Mesothelial cell of epicardium (in vitro differentiated cells): ENCODE measurements around the gene TNFRSF25. TPM values are rescaled to one million over a fixed set of nuclear protein-coding genes. Genes with fewer than 3 reads are reported as not detected.
"Not testable (repeated sequence)": the region's sequence is repeated elsewhere in the genome, so short reads cannot be mapped to it uniquely, and the experiment has no call there.

Experiments used
- DNase-seq, 2 experiments: peaks; one replicate each; pipeline ENCODE4 v3.0.0; 2021; ENCODE audit warnings: low spot score in 2 of 2; ENCODE audit not compliant: unreplicated experiment in 2 of 2
- H3K27ac Mint-ChIP-seq: 2 replicates; pipeline ENCODE4 v1.8.0; 2021; ENCODE audit warnings: mixed read lengths
- H3K27me3 Mint-ChIP-seq: 2 replicates; pipeline ENCODE4 v1.8.0; 2021; ENCODE audit warnings: low read depth, mixed read lengths
- H3K36me3 Mint-ChIP-seq: 2 replicates; pipeline ENCODE4 v1.8.0; 2021; ENCODE audit warnings: mixed read lengths
- H3K4me1 Mint-ChIP-seq: 2 replicates; pipeline ENCODE4 v1.8.0; 2021; ENCODE audit warnings: mixed read lengths
- H3K4me3 Mint-ChIP-seq: 2 replicates; pipeline ENCODE4 v1.8.0; 2021; ENCODE audit warnings: mild to moderate bottlenecking, moderate library complexity, mixed read lengths
- H3K9me3 Mint-ChIP-seq: 2 replicates; pipeline ENCODE4 v1.8.0; 2021; ENCODE audit warnings: mixed read lengths
- CTCF ChIP-seq: fragments of 200-600 bp; sonication (generic); IDR thresholded peaks from one replicate; pipeline ENCODE4 v1.5.0; 2021; ENCODE audit warnings: antibody characterized with exemption; ENCODE audit not compliant: unreplicated experiment
- total RNA-seq: library from RNA; stranded (reverse); gene quantifications from 3 replicates; pipeline ENCODE4 v1.2.1, GENCODE V29; 2021

TNFRSF25 gene
- total RNA-seq, 1 donor from 2014 or later = 41.6 TPM

GRCh38 chr1:6450943-6451373, 15.0 kb downstream of the TNFRSF25 start:
- Mint-ChIP-seq H3K27me3 (peaks cover 47% of the 10 kb centered on the region), H3K9me3 (no peaks in the 10 kb centered on the region), H3K4me3 (no peak overlapping the region), H3K27ac (no peak overlapping the region), H3K4me1 (peaks cover 12% of the 10 kb centered on the region), H3K36me3 (no peaks in the 10 kb centered on the region)
- TF ChIP-seq CTCF = no peak
- no peak for DNase-seq

GRCh38 chr1:6450486-6450885, 15.5 kb downstream of the TNFRSF25 start:
- not testable (repeated sequence) for H3K9me3 Mint-ChIP-seq, H3K27ac Mint-ChIP-seq, H3K4me3 Mint-ChIP-seq, H3K36me3 Mint-ChIP-seq, DNase-seq
- peaks cover 50% of the 10 kb centered on the region for H3K27me3 Mint-ChIP-seq
- peaks cover 12% of the 10 kb centered on the region for H3K4me1 Mint-ChIP-seq

- H3K27me3 Mint-ChIP-seq = peaks cover 52% of the 10 kb centered on the region
- TF ChIP-seq CTCF = no peak
- H3K27ac Mint-ChIP-seq = no peak overlapping the region
- DNase-seq = no peak
- peaks cover 12% of the 10 kb centered on the region for H3K4me1 Mint-ChIP-seq
- H3K4me3 Mint-ChIP-seq = no peak overlapping the region
- H3K36me3 Mint-ChIP-seq = no peaks in the 10 kb centered on the region
- no peaks in the 10 kb centered on the region for H3K9me3 Mint-ChIP-seq
Measured at GRCh38 chr1:6450005-6450450, 15.9 kb downstream of the TNFRSF25 start.

DNA sequence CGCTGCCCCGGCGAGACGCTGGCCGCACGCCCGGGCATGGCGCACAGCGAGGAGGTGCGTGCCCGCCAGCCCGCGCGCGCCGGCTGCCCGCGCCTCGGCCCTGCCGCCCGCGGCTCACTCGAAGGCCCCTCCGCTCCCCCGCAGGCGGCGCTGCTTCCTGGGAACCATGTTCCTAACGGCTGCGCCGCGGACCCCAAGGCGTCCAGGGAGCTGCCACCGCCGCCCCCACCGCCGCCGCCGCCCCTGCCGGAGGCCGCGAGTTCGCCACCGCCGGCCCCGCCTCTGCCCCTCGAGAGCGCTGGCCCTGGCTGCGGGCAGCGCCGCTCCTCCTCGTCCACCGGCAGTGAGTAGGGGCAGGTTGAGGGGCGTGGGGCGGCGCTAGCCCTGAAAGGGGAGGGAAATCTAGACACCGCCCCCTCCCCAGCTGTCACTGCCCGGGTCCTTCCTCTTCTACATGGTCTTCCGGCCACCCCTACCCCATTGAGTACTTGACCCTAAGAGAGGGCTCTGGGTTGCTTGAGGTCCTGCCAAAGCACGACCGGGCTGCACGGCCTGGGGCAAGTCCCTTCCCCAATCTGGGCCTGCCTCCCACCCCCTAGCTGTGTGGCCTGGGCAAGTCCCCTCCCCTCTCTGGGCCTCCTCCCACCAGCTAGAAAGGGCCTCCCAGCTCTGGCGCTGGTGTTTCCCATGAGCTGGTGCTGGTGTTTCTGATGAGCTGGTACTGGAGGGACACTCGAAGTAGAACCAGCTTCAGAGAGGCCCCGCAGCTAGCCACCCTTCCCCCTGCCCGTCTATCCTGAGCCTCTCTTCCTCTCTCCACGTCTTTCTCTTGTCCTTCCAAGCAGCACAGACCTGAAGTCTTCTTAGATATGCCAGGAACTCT, 17.0 kb downstream of the TNFRSF25 start:
- Mint-ChIP-seq H3K27ac (no peak overlapping the region), H3K36me3 (no peaks in the 10 kb centered on the region), H3K27me3 (peaks cover 58% of the 10 kb centered on the region), H3K4me1 (peaks cover 12% of the 10 kb centered on the region), H3K4me3 (peak overlapping the region; percentile 30), H3K9me3 (no peaks in the 10 kb centered on the region)
- DNase-seq = peak in 1 of 2 experiments; percentile 64
- TF ChIP-seq CTCF = no peak

GRCh38 chr1:6447818-6448748, 17.9 kb downstream of the TNFRSF25 start:
- Mint-ChIP-seq H3K27me3 (peaks cover 61% of the 10 kb centered on the region), H3K4me1 (peaks cover 12% of the 10 kb centered on the region), H3K36me3 (no peaks in the 10 kb centered on the region), H3K9me3 (no peaks in the 10 kb centered on the region), H3K27ac (no peak overlapping the region), H3K4me3 (peak overlapping the region; percentile 49)
- no peak for TF ChIP-seq CTCF
- DNase-seq = no peak
